OCI-LY7 (cell line): ENCODE results near the gene ANKS1B. TPM values are rescaled to one million over a fixed set of nuclear protein-coding genes. Genes with fewer than 3 reads are reported as not detected.

ENCODE experiments used
- BruUV-seq: library from RNA; stranded (reverse); fragments of 400-500 nt; replicated peaks from 2 replicates; lab custom pipeline; 2021; lab: Mats Ljungman, UMichigan
- CTCF ChIA-PET: fragments of 300-600 bp; sonication (Branson Sonifier 250); formaldehyde crosslinking; loops from one replicate; lab custom pipeline; 2022; ENCODE audit warnings: antibody characterized with exemption; ENCODE audit not compliant: unreplicated experiment; lab: Charles Lee
- POLR2A ChIA-PET: fragments of 300-600 bp; sonication (Branson Sonifier 250); formaldehyde crosslinking; loops from one replicate; lab custom pipeline; 2022; ENCODE audit warnings: antibody characterized with exemption; lab: Charles Lee
- DNase-seq: peaks from one replicate; pipeline ENCODE4 v3.0.0-alpha.2; 2015; ENCODE audit warnings: low spot score
- H2AFZ ChIP-seq: fragments of 200-600 bp; sonication (generic), shearing (Covaris generic); 2 replicates; pipeline ENCODE4 v1.6.1; 2014; ENCODE audit warnings: mild to moderate bottlenecking, antibody characterized with exemption, low read length, moderate library complexity
- H3K27ac ChIP-seq: fragments of 200-600 bp; sonication (generic); 2 replicates; pipeline ENCODE4 v1.5.1; 2014; ENCODE audit warnings: mixed run types, low read depth, mild to moderate bottlenecking, moderate library complexity, low read length, inconsistent platforms; ENCODE audit not compliant: poor library complexity, severe bottlenecking
- H3K36me3 ChIP-seq: fragments of 200-600 bp; sonication (generic); 2 replicates; pipeline ENCODE4 v1.6.1; 2014; ENCODE audit warnings: mild to moderate bottlenecking, antibody characterized with exemption, low read length, moderate library complexity, mixed read lengths; ENCODE audit not compliant: insufficient read depth
- H3K4me1 ChIP-seq: fragments of 200-600 bp; sonication (generic); 2 replicates; pipeline ENCODE4 v1.5.1; 2014; ENCODE audit warnings: mild to moderate bottlenecking, low read length; ENCODE audit not compliant: insufficient read depth, poor library complexity, severe bottlenecking
- H3K4me2 ChIP-seq: fragments of 200-600 bp; sonication (generic); 2 replicates; pipeline ENCODE4 v1.6.1; 2014; ENCODE audit warnings: mild to moderate bottlenecking, low read length
- H3K4me3 ChIP-seq: fragments of 200-600 bp; sonication (generic); 2 replicates; pipeline ENCODE4 v1.5.1; 2014; ENCODE audit warnings: mild to moderate bottlenecking, low read depth, low read length; ENCODE audit not compliant: poor library complexity, severe bottlenecking
- H3K79me2 ChIP-seq: fragments of 200-600 bp; sonication (generic); 2 replicates; pipeline ENCODE4 v1.6.1; 2016; ENCODE audit warnings: low read depth, mild to moderate bottlenecking, low read length, moderate library complexity, mixed read lengths; ENCODE audit not compliant: insufficient read depth
- H3K9me2 ChIP-seq: fragments of 200-600 bp; sonication (generic); 2 replicates; pipeline ENCODE4 v1.6.1; 2016; ENCODE audit warnings: mild to moderate bottlenecking, low read length, mixed read lengths; ENCODE audit not compliant: insufficient read depth
- H3K9me3 ChIP-seq: fragments of 200-600 bp; sonication (generic); 2 replicates; pipeline ENCODE4 v1.6.1; 2014; ENCODE audit warnings: mild to moderate bottlenecking, mixed run types, low read length, mixed read lengths
- H4K20me1 ChIP-seq: fragments of 200-600 bp; sonication (generic); 2 replicates; pipeline ENCODE4 v1.6.1; 2014; ENCODE audit warnings: mild to moderate bottlenecking, antibody characterized with exemption, low read length, moderate library complexity, mixed read lengths; ENCODE audit not compliant: insufficient read depth
- CTCF ChIP-seq: fragments of 200-600 bp; sonication (generic); conservative IDR thresholded peaks from 2 replicates; pipeline ENCODE4 v1.5.1; 2014; ENCODE audit warnings: mild to moderate bottlenecking, antibody characterized with exemption, low read length, moderate library complexity, mixed read lengths
- EZH2phosphoT487 ChIP-seq: fragments of 200-600 bp; sonication (generic); IDR thresholded peaks from 2 replicates; pipeline ENCODE4 v1.6.1; 2018; ENCODE audit warnings: low read depth, borderline replicate concordance, mild to moderate bottlenecking, mixed run types, antibody characterized with exemption, low read length, moderate library complexity, mixed read lengths
- intact Hi-C: fragments of 100-400 bp; cut with micrococcal nuclease; formaldehyde crosslinking; loops from one replicate; pipeline ENCODE4 v1.10.0; 2022; ENCODE audit not compliant: unreplicated experiment
- total RNA-seq, 2 experiments: library from RNA; depleted of rRNA in 1 of 2; stranded (reverse); fragments of >200 nt in 1 of 2; shearing (Covaris generic) in 1 of 2; gene quantifications; 2 replicates each; pipeline ENCODE4 v1.2.3, GENCODE V29; 2014 to 2022

ANKS1B gene
- total RNA-seq, 2 experiments from 2014 or later = 2.9 to 6.0 TPM

DNA sequence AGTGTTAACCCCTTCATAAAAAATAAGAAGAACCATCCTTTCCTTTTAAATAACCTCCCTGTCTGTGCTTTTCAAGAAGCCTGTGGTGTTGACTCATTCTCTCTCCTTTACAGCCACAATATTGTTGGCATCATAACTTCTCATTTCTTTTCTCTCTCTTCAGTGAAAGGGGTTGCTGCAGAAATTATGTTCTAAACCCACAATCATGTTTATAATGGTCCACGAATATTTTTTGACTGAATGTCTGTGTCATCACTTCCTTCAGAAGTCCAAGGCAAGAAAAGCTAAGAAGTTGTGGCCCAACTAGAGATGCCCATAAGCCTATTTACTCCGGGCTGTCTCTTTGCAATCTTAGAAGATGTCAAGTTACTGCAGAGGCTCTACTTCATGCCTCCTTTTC lies 851.3 kb downstream of the ANKS1B start:
- TF ChIP-seq EZH2phosphoT487 (no peak), CTCF (no peak)
- no peak overlapping the region for H3K27ac ChIP-seq
- no peaks in the 10 kb centered on the region for H4K20me1 ChIP-seq
- H3K9me3 ChIP-seq = no peaks in the 10 kb centered on the region
- peaks cover 11% of the 10 kb centered on the region for H3K4me1 ChIP-seq
- intact Hi-C loops = no loop called here
- no peaks in the 10 kb centered on the region for H3K36me3 ChIP-seq
- no peak overlapping the region for H3K4me2 ChIP-seq
- H3K79me2 ChIP-seq = no peaks in the 10 kb centered on the region
- no peaks in the 10 kb centered on the region for H3K9me2 ChIP-seq
- ChIA-PET POLR2A (no interaction called here), CTCF (no interaction called here)
- DNase-seq = no peak
- no peak overlapping the region for H3K4me3 ChIP-seq
- BruUV-seq = no TSS peak
- no peak overlapping the region for H2AFZ ChIP-seq

DNA sequence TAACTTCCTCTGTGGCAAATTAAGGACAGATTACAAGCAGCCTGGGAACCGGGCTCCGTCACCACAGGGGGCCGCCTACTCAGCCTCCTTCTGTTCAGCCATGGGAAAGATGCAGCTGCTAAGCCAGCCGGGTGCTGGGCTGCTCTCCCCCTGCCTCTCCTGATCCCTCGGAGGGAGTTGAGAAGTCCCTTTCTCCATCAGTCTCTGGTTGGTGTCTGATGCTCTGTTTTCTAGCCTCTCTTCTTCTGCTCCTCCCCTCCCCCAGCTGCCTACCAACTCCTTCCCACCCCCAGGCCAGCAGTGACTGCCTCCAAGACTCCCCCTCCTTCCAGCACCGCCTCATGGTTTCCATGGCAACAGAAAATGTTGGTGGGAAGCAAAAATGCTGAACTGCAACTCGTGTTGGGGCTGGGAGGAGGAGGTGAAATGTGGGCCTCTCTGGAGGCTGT lies 853.0 kb downstream of the ANKS1B start:
- Histone ChIP-seq H3K4me2 (no peak overlapping the region), H4K20me1 (no peaks in the 10 kb centered on the region), H3K27ac (no peak overlapping the region), H3K4me1 (peaks cover 1% of the 10 kb centered on the region), H3K9me2 (no peaks in the 10 kb centered on the region), H3K79me2 (no peaks in the 10 kb centered on the region), H3K9me3 (no peaks in the 10 kb centered on the region), H3K36me3 (no peaks in the 10 kb centered on the region), H2AFZ (no peak overlapping the region), H3K4me3 (no peak overlapping the region)
- no TSS peak for BruUV-seq
- intact Hi-C loops = no loop called here
- no peak for DNase-seq
- ChIA-PET POLR2A (interaction anchor here (0.6 kb wide), 1 partner anchor 391 kb away, joined by 6 read pairs; no protein-coding TSS in a partner anchor), CTCF (no interaction called here)
- no peak for TF ChIP-seq CTCF

DNA sequence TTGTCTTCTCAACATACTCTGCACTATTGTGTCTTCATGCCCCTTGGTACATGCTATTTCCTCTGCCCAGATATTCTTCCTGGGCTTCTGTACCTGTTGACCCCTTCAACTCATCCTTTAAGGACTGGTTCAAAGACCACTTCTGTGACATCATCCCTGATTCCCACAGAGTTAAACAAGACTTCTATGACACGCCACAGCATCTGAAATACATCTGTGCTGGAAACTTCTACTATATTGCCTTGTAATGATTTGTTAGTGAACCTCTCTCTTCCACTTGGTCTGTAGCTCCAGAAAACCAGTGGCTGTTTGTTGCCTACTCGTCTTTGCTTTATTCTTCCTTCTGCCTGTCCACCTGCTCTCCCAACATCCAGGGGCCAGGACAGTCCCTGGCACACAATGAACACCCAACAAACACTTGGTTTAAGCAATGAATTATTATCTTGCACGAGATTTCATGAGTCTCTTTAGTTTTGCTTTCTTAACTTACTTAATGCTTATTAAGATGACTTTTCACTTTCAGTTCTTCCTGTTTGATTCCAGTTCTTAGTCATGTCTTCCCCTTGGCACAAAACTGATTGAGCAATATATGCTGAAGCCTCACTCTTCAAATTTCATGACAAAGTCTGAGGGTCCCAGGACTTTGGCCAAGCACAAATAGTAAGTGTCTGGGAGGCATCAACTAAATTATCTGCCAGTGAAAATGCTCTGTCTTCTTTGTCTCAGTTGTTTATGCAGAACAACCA lies 853.8 kb downstream of the ANKS1B start:
- TF ChIP-seq EZH2phosphoT487 (no peak), CTCF (no peak)
- no TSS peak for BruUV-seq
- CTCF ChIA-PET = no interaction called here
- no peaks in the 10 kb centered on the region for H3K9me3 ChIP-seq
- H3K9me2 ChIP-seq = no peaks in the 10 kb centered on the region
- no peak overlapping the region for H3K4me2 ChIP-seq
- no peaks in the 10 kb centered on the region for H4K20me1 ChIP-seq
- POLR2A ChIA-PET = no interaction called here
- DNase-seq = no peak
- H2AFZ ChIP-seq = no peak overlapping the region
- H3K4me1 ChIP-seq = no peaks in the 10 kb centered on the region
- H3K36me3 ChIP-seq = no peaks in the 10 kb centered on the region
- H3K79me2 ChIP-seq = no peaks in the 10 kb centered on the region
- no peak overlapping the region for H3K4me3 ChIP-seq
- no peak overlapping the region for H3K27ac ChIP-seq
- intact Hi-C loops = no loop called here
